ENCODE data around the gene KLHL40. TPM values are rescaled to one million over a fixed set of nuclear protein-coding genes. Genes with fewer than 3 reads are reported as not detected.

KLHL40 gene
- total and polyA plus RNA-seq, 2 donors (not counting 1 experiment from before 2014, with no cell fraction given) = not detected

- Mint-ChIP-seq H3K4me3 (no peak overlapping the region), H3K27ac (no peak overlapping the region), H3K27me3 (peaks cover 7% of the 10 kb centered on the region), H3K4me1 (peaks cover 21% of the 10 kb centered on the region), H3K9me3 (ENCODE audit: insufficient read depth) (no peaks in the 10 kb centered on the region)
- H3K36me3 ChIP-seq (replicated peaks in 1 of 2; ENCODE audit: control extremely low read depth in 1 of 2, control insufficient read depth in 1 of 2, extremely low read depth in 1 of 2, insufficient read depth in 2 of 2, low read length in 1 of 2) = peaks cover 2 to 26% of the 10 kb centered on the region in 2 experiments
- peaks cover 0 to 21% (median 1%) of the 10 kb centered on the region in 4 experiments for H3K27me3 ChIP-seq (replicated peaks in 1 of 4; ENCODE audit: control extremely low read depth in 1 of 4, control insufficient read depth in 3 of 4, insufficient read depth in 4 of 4, low read length in 3 of 4)
- CTCF ChIA-PET = no interaction called here
- H3K9ac ChIP-seq (ENCODE audit: low read length) = no peak overlapping the region
- no peaks in the 10 kb centered on the region for H4K20me1 ChIP-seq (ENCODE audit: control insufficient read depth, insufficient read depth, low read length, poor library complexity, severe bottlenecking)
- no peak for ATAC-seq (ENCODE audit: low read depth)
- DNase-seq = no peak
- TF ChIP-seq EZH2 (IDR thresholded peaks at IDR 0.05; ENCODE audit: borderline replicate concordance, insufficient read depth, low read depth, low read length, poor library complexity, severe bottlenecking) = no peak
- TF ChIP-seq CTCF (IDR thresholded peaks at IDR 0.05) = no peak
- intact Hi-C loops (cut with micrococcal nuclease) = no loop called here
- H3K4me3 ChIP-seq (ENCODE audit: control extremely low read depth in 1 of 5, extremely low read depth in 1 of 5, insufficient read depth in 1 of 5, low read depth in 2 of 5, low read length in 4 of 5) = no peak overlapping the region
- no peak overlapping the region for H2AFZ ChIP-seq (ENCODE audit: insufficient read depth, low read depth, low read length, poor library complexity, severe bottlenecking)
- WGBS (ENCODE audit: insufficient coverage) = 94% methylated on average over 4 of the region's 4 CpGs
- POLR2A ChIA-PET = no interaction called here
- H3K79me2 ChIP-seq (ENCODE audit: control insufficient read depth, insufficient read depth, low read length) = no peaks in the 10 kb centered on the region
- no peak overlapping the region for H3K4me2 ChIP-seq (replicated peaks; ENCODE audit: low read depth, low read length, poor library complexity, severe bottlenecking)
- H3K4me1 ChIP-seq (ENCODE audit: control insufficient read depth in 2 of 2, insufficient read depth in 2 of 2, low read length in 2 of 2) = peaks cover 23 to 26% of the 10 kb centered on the region in 2 donors
- H3K9me3 ChIP-seq (ENCODE audit: control extremely low read depth in 1 of 3, control insufficient read depth in 2 of 3, insufficient read depth in 1 of 3, low read length in 2 of 3) = peaks cover 0 to 4% (median 0%) of the 10 kb centered on the region in 3 donors
- H3K27ac ChIP-seq (ENCODE audit: low read length in 2 of 2) = no peak overlapping the region
These were observed 35.6 kb upstream of the KLHL40 start for GRCh38 chr3:42649783-42650182.

GRCh38 chr3:42651248-42652091 lies 33.9 kb upstream of the KLHL40 start:
- H4K20me1 ChIP-seq (ENCODE audit: control insufficient read depth, insufficient read depth, low read length, poor library complexity, severe bottlenecking) = no peaks in the 10 kb centered on the region
- H3K79me2 ChIP-seq (ENCODE audit: control insufficient read depth, insufficient read depth, low read length) = no peaks in the 10 kb centered on the region
- H3K4me2 ChIP-seq (replicated peaks; ENCODE audit: low read depth, low read length, poor library complexity, severe bottlenecking) = no peak overlapping the region

More at GRCh38 chr3:42651248-42652091, 33.9 kb upstream of the KLHL40 start:
- Mint-ChIP-seq H3K4me1 (peaks cover 21% of the 10 kb centered on the region), H3K9me3 (ENCODE audit: insufficient read depth) (no peaks in the 10 kb centered on the region), H3K4me3 (peak overlapping the region; percentile 5), H3K27ac (no peak overlapping the region), H3K27me3 (peaks cover 7% of the 10 kb centered on the region)
- 90% methylated on average over 5 of the region's 9 CpGs for WGBS (ENCODE audit: insufficient coverage)
- Histone ChIP-seq H3K27me3 (replicated peaks in 1 of 4; ENCODE audit: control extremely low read depth in 1 of 4, control insufficient read depth in 3 of 4, insufficient read depth in 4 of 4, low read length in 3 of 4) (peaks cover 0 to 21% (median 1%) of the 10 kb centered on the region in 4 experiments), H3K9ac (ENCODE audit: low read length) (no peak overlapping the region), H3K4me3 (ENCODE audit: control extremely low read depth in 1 of 5, extremely low read depth in 1 of 5, insufficient read depth in 1 of 5, low read depth in 2 of 5, low read length in 4 of 5) (no peak overlapping the region), H2AFZ (ENCODE audit: insufficient read depth, low read depth, low read length, poor library complexity, severe bottlenecking) (no peak overlapping the region), H3K4me1 (ENCODE audit: control insufficient read depth in 2 of 2, insufficient read depth in 2 of 2, low read length in 2 of 2) (peaks cover 25 to 30% of the 10 kb centered on the region in 2 donors), H3K27ac (ENCODE audit: low read length in 2 of 2) (no peak overlapping the region), H3K36me3 (replicated peaks in 1 of 2; ENCODE audit: control extremely low read depth in 1 of 2, control insufficient read depth in 1 of 2, extremely low read depth in 1 of 2, insufficient read depth in 2 of 2, low read length in 1 of 2) (peaks cover 0 to 19% of the 10 kb centered on the region in 2 experiments), H3K9me3 (ENCODE audit: control extremely low read depth in 1 of 3, control insufficient read depth in 2 of 3, insufficient read depth in 1 of 3, low read length in 2 of 3) (peaks cover 0 to 4% (median 0%) of the 10 kb centered on the region in 3 donors)
- ChIA-PET POLR2A (no interaction called here), CTCF (interaction anchor here (1.0 to 1.4 kb wide), 5 partner anchors 10 to 94 kb away, joined by 3 to 4 read pairs (median 3); no protein-coding TSS in a partner anchor)
- TF ChIP-seq CTCF (IDR thresholded peaks at IDR 0.05) = no peak
- no peak for TF ChIP-seq EZH2 (IDR thresholded peaks at IDR 0.05; ENCODE audit: borderline replicate concordance, insufficient read depth, low read depth, low read length, poor library complexity, severe bottlenecking)
- no peak for DNase-seq
- no peak for ATAC-seq (ENCODE audit: low read depth)
- intact Hi-C loops (cut with micrococcal nuclease) = no loop called here

All from B cell (primary cell).